Spleen (tissue), 11 donors: ENCODE results near the gene CCM2L. TPM values are rescaled to one million over a fixed set of nuclear protein-coding genes. Genes with fewer than 3 reads are reported as not detected.
A peak's percentile ranks its signal among the peaks of the same experiment; 100 is the strongest.

Experiments
- DNase-seq: peaks from one replicate; pipeline ENCODE4 v3.0.0-alpha.2; 2020
- H3K27ac ChIP-seq, 8 donors: fragments of 200-600 bp; sonication (generic) in 7 of 8; 1 replicate in 4 of 8; 2 replicates in 4 of 8; pipeline versions ENCODE4 v1.5.0 to v1.8.0; 2016 to 2021; ENCODE audit warnings: inconsistent platforms in 4 of 8, mild to moderate bottlenecking in 4 of 8, moderate library complexity in 1 of 8
- H3K27me3 ChIP-seq, 7 donors: fragments of 200-600 bp; sonication (generic) in 6 of 7; replicated peaks in 1 of 7; 1 replicate in 4 of 7; 2 replicates in 3 of 7; pipeline versions ENCODE4 v1.5.0 to v1.8.0; 2016 to 2021; ENCODE audit warnings: inconsistent platforms in 3 of 7, mild to moderate bottlenecking in 1 of 7
- H3K36me3 ChIP-seq, 6 donors: fragments of 200-600 bp; sonication (generic) in 5 of 6; 1 replicate in 4 of 6; 2 replicates in 2 of 6; pipeline versions ENCODE4 v1.5.0 to v1.8.0; 2016 to 2021; ENCODE audit warnings: inconsistent platforms in 2 of 6
- H3K4me1 ChIP-seq, 6 donors: fragments of 200-600 bp; sonication (generic) in 5 of 6; 1 replicate in 3 of 6; 2 replicates in 3 of 6; pipeline versions ENCODE4 v1.5.0 to v1.8.0; 2016 to 2021; ENCODE audit warnings: inconsistent platforms in 3 of 6
- H3K4me3 ChIP-seq, 8 donors: fragments of 200-600 bp; sonication (generic) in 7 of 8; 1 replicate in 4 of 8; 2 replicates in 4 of 8; pipeline versions ENCODE4 v1.5.0 to v1.8.0; 2016 to 2021; ENCODE audit warnings: inconsistent platforms in 4 of 8, mild to moderate bottlenecking in 4 of 8, moderate library complexity in 2 of 8
- H3K9me3 ChIP-seq, 8 donors: fragments of 200-600 bp; sonication (generic) in 7 of 8; 1 replicate in 4 of 8; 2 replicates in 4 of 8; pipeline versions ENCODE4 v1.5.0 to v1.8.0; 2016 to 2021; ENCODE audit warnings: inconsistent platforms in 4 of 8
- CTCF ChIP-seq, 11 experiments: fragments of 200-600 bp in 7 of 11; fragments of 450-650 bp in 4 of 11; sonication (generic) in 4 of 11; IDR thresholded peaks in 8 of 11; conservative IDR thresholded peaks in 3 of 11; 1 replicate in 7 of 11; 2 replicates in 4 of 11; pipeline versions ENCODE4 v1.4.0 to v1.8.0; 2016 to 2021; ENCODE audit warnings: antibody characterized with exemption in 11 of 11, inconsistent platforms in 4 of 11, mild to moderate bottlenecking in 1 of 11
- POLR2A ChIP-seq, 3 donors: fragments of 450-650 bp; IDR thresholded peaks; one replicate each; pipeline ENCODE4 v1.5.1; 2017; ENCODE audit warnings: antibody characterized with exemption in 3 of 3, mild to moderate bottlenecking in 1 of 3
- POLR2AphosphoS5 ChIP-seq, 3 donors: sonication (generic); formaldehyde crosslinking; IDR thresholded peaks; one replicate each; pipeline ENCODE4 v1.5.1; 2017; ENCODE audit warnings: antibody characterized with exemption in 3 of 3
- whole genome bisulfite sequencing, 5 donors: extraction: QIAGEN DNeasy Blood & Tissue Kit in 3 of 5; methylation state at CpG; one replicate each; pipeline versions ENCODE4 v1.1.5 to v1.1.7; 2013 to 2018; 5-methylcytosine and 5-hydroxymethylcytosine counted together
- intact Hi-C: fragments of 100-400 bp; cut with DNase I; formaldehyde crosslinking; loops from one replicate; pipeline ENCODE4 v1.15.0; 2023; ENCODE audit warnings: low total_unique reads
- polyA plus RNA-seq, 3 donors: library from polyadenylated mRNA; stranded (reverse); fragments of 200-250 nt; gene quantifications; one replicate each; pipeline ENCODE4 v1.2.1, GENCODE V29; 2013
- total RNA-seq, 7 donors: library from RNA; depleted of rRNA in 3 of 7; stranded (reverse); fragments of >200 nt in 3 of 7; fragmentation: NEBNext Ultra II Directional in 4 of 7; extraction: Animal tissue kit (Norgen Biotek cat#: 25700) in 4 of 7; gene quantifications; one replicate each; pipeline versions ENCODE4 v1.1.0 to v1.2.1, GENCODE V29; 2016 to 2021
- donor health status: healthy with polysubstance abuse.
- donor health status: DM: no; HTN: no; CAD: no; lungs with moderate emphysema.
- donor health status: DM: no; HTN: no; CAD: no.
- donor health status: Bipolar disorder and iron deficiency.
- donor health status: healthy.
- donor health status: DM: no; HTN: no; CAD: no.
- donor health status: DM: yes; HTN: yes; CAD: no.

Gene CCM2L
- total and polyA plus RNA-seq, 10 donors, result 27.6 to 186 (median 135) TPM

DNA sequence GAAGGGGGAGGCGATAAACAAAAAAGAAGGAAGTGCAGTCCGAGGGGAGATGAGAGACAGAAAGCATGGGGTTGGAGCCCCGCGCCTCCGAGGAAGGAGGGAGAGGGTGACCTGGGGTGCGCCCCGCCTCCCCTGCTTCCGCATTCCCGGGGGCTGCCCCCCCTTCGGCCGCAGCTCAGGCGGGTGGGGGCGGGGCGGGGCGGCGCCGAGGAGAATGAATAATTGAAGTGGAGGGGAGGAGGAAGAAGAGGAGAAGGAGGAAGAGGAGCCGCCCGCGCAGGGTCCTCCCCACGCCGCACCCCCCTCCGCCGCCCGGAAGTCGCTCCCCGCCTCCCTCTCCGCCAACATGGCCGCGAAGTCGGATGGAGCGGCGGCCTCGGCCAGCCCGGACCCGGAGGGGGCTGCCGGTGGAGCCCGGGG lies 42.4 kb upstream of the CCM2L start, which contains the start of gene XKR7:
XKR7 (plus strand) TSS at position 322 of the 420 bp plus-strand sequence; CDS start at position 347, 25 bp downstream.
- Histone ChIP-seq H3K27ac (no peak within 1 kb of the TSS), H3K36me3 (no peaks in the 10 kb centered on the region), H3K4me1 (peaks cover 4 to 20% (median 10%) of the 10 kb centered on the region in 6 donors), H3K27me3 (peaks cover 0 to 76% (median 20%) of the 10 kb centered on the region in 7 donors), H3K4me3 (peak within 1 kb of the TSS in 7 of 8 donors; percentile 30 to 71 (median 38)), H3K9me3 (no peaks in the 10 kb centered on the region)
- intact Hi-C loops, result no loop called here
- no peak for TF ChIP-seq POLR2AphosphoS5 (IDR thresholded peaks at IDR 0.05)
- TF ChIP-seq POLR2A (IDR thresholded peaks at IDR 0.05), result no peak
- TF ChIP-seq CTCF (IDR thresholded peaks at IDR 0.05 in 8 of 11, conservative IDR thresholded peaks at IDR 0.05 in 3 of 11), result no peak
- WGBS, 5 donors, result 0 to 3% (median 2%) methylated on average over 17 to 35 of the region's 38 CpGs
- peak; percentile 77 for DNase-seq

DNA sequence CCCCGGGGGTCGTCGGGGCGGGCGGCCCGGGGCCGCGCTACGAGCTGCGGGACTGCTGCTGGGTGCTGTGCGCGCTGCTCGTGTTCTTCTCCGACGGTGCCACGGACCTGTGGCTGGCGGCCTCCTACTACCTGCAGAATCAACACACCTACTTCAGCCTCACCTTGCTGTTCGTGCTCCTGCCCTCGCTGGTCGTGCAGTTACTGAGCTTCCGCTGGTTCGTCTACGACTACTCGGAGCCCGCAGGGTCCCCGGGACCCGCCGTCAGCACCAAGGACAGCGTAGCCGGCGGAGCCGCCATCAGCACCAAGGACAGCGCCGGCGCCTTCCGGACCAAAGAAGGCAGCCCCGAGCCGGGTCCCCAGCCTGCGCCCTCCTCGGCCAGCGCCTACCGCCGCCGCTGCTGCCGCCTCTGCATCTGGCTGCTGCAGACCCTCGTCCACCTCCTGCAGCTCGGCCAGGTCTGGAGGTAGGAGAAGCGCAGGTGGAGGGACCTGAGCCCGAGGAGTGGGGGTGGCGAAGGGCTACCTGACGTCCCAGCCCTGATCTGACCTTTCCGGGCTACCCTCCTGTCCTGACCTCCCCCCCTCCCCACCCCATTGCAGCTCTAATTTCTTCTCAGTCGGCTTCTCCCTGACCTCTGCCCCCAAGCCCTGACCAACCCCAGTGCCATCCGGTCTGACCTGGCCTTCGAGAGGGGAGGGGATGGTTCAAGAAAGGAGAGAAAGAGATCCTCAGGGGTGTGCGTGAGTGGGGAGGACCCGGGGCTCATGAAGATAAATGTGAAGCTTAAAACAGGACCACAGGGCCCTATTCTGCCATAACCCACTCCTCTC lies 41.7 kb upstream of the CCM2L start:
- H3K9me3 ChIP-seq, result no peaks in the 10 kb centered on the region
- no peaks in the 10 kb centered on the region for H3K36me3 ChIP-seq
- H3K27ac ChIP-seq, result no peak overlapping the region

GRCh38 chr20:31969991-31970390 lies 40.2 kb upstream of the CCM2L start:
- TF ChIP-seq POLR2A (IDR thresholded peaks at IDR 0.05) (no peak), CTCF (IDR thresholded peaks at IDR 0.05 in 8 of 11, conservative IDR thresholded peaks at IDR 0.05 in 3 of 11) (no peak), POLR2AphosphoS5 (IDR thresholded peaks at IDR 0.05) (no peak)
- intact Hi-C loops, result no loop called here
- no peaks in the 10 kb centered on the region for H3K9me3 ChIP-seq
- H3K4me3 ChIP-seq, result no peak overlapping the region
- peaks cover 0 to 74% (median 20%) of the 10 kb centered on the region in 7 donors for H3K27me3 ChIP-seq
- H3K27ac ChIP-seq, result no peak overlapping the region
- no peaks in the 10 kb centered on the region for H3K36me3 ChIP-seq
- WGBS, 5 donors, result 47 to 60% (median 51%) methylated on average over 5 of the region's 5 CpGs
- DNase-seq, result no peak
- peaks cover 4 to 20% (median 10%) of the 10 kb centered on the region in 6 donors for H3K4me1 ChIP-seq

More for the DNA sequence above, 41.7 kb upstream of the CCM2L start:
- H3K4me3 ChIP-seq, result peak overlapping the region in 7 of 8 donors; percentile 25 to 71 (median 36)
- H3K27me3 ChIP-seq, result peaks cover 0 to 74% (median 20%) of the 10 kb centered on the region in 7 donors
- WGBS, 5 donors, result 3 to 6% (median 3%) methylated on average over 16 to 57 of the region's 57 CpGs
- TF ChIP-seq POLR2A (IDR thresholded peaks at IDR 0.05), result no peak
- TF ChIP-seq POLR2AphosphoS5 (IDR thresholded peaks at IDR 0.05), result peak; percentile 39 to 77 (median 48)
- intact Hi-C loops, result no loop called here
- peak; percentile 92 for DNase-seq
- peaks cover 4 to 20% (median 10%) of the 10 kb centered on the region in 6 donors for H3K4me1 ChIP-seq

GRCh38 chr20:31972471-31973021 lies 37.7 kb upstream of the CCM2L start:
- WGBS, 5 donors, result 40 to 61% (median 53%) methylated on average over 4 of the region's 4 CpGs
- no peak for TF ChIP-seq CTCF (IDR thresholded peaks at IDR 0.05 in 8 of 11, conservative IDR thresholded peaks at IDR 0.05 in 3 of 11)
- TF ChIP-seq POLR2AphosphoS5 (IDR thresholded peaks at IDR 0.05), result no peak
- TF ChIP-seq POLR2A (IDR thresholded peaks at IDR 0.05), result no peak
- no peak for DNase-seq
- Histone ChIP-seq H3K9me3 (no peaks in the 10 kb centered on the region), H3K27ac (no peak overlapping the region), H3K4me1 (peaks cover 4 to 15% (median 9%) of the 10 kb centered on the region in 6 donors), H3K27me3 (peaks cover 0 to 68% (median 5%) of the 10 kb centered on the region in 7 donors), H3K4me3 (no peak overlapping the region), H3K36me3 (no peaks in the 10 kb centered on the region)
- intact Hi-C loops, result no loop called here
